ENCODE measurements around the gene CSTA. TPM values are rescaled to one million over a fixed set of nuclear protein-coding genes. Genes with fewer than 3 reads are reported as not detected.

CSTA gene
- total RNA-seq, 2 experiments from 2014 or later: 0.22 TPM; not detected in 1

DNA sequence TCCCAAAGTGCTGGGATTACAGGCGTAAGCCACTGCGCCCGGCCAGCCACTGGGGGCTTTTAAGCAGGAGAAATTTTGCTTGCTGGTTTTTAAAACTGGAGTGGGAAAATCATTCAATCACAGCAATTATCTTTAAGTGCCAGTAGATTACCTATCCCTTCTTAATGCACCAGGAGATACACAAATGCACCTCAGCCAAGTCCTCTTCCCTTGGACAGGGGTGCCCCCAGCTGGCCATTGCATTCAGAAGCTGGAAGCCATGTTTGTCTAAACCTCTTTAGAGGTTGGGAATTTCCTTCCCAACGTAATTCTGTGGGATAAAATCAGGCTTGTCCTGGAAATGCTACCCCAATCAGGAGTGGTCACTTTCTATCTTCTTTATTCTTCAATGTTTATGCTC is 31.4 kb downstream of the CSTA start:
- intact Hi-C loops (cut with micrococcal nuclease; ENCODE audit: unreplicated experiment): no loop called here
- BruUV-seq (replicated peaks): no TSS peak
- H3K4me2 ChIP-seq (ENCODE audit: low read length): no peak overlapping the region
- H3K27ac ChIP-seq (ENCODE audit: low read depth, low read length, poor library complexity, severe bottlenecking): no peak overlapping the region
- no peaks in the 10 kb centered on the region for H3K9me2 ChIP-seq (ENCODE audit: insufficient read depth, low read length)
- peak; percentile 11 for DNase-seq (ENCODE audit: low spot score)
- peaks cover 36% of the 10 kb centered on the region for H3K36me3 ChIP-seq (ENCODE audit: insufficient read depth, low read length)
- H3K9me3 ChIP-seq (ENCODE audit: low read length): no peaks in the 10 kb centered on the region
- no peak overlapping the region for H3K4me3 ChIP-seq (ENCODE audit: low read depth, low read length, poor library complexity, severe bottlenecking)
- ChIA-PET CTCF (ENCODE audit: unreplicated experiment) (no interaction called here), POLR2A (no interaction called here)
- no peak overlapping the region for H2AFZ ChIP-seq (ENCODE audit: low read length)
- H4K20me1 ChIP-seq (ENCODE audit: insufficient read depth, low read length): no peaks in the 10 kb centered on the region
- no peaks in the 10 kb centered on the region for H3K4me1 ChIP-seq (ENCODE audit: insufficient read depth, low read length, poor library complexity, severe bottlenecking)
- H3K79me2 ChIP-seq (ENCODE audit: insufficient read depth, low read depth, low read length): no peaks in the 10 kb centered on the region
- TF ChIP-seq EZH2phosphoT487 (IDR thresholded peaks at IDR 0.05; ENCODE audit: borderline replicate concordance, low read depth, low read length): no peak
- peak; percentile 60 for TF ChIP-seq CTCF (conservative IDR thresholded peaks at IDR 0.05; ENCODE audit: low read length)

DNA sequence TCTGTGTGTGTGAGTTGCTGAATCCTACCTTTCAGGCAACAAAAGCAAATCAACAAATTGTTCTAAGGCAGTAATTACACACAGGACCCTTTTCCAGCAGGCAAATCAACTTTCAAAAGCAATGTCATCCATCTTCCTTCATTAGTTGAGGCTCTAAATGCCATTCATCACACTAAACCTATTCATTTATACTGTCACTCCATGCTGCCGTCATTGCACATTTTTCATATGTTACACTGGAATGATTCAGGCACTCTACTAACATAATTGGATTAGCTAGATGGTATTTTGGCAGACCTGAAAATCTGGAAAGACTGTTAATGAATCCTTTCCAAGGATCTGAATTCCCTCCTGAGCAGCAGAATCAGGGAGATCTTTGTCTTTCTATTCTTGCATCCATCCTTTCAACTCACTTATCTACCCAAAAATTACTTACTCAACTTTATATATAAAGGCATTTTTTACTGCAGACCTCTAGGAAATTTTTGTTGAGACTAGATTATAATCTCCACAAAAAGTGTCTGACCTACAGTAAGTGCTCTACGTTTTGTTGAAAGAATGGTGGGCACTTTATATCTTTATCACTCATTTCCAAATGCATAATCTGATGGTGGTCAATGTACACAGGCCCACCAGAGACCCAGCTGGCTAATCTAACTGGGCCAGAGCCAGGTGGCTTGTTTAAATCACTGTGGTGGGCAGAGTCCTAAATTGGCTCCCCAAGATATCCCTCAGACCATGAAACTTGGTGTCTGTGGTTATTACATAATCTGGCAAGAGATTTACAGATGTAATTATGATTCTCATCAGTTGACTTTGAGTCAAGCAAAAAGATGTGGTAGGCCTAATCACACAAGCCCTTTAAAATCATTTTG is 33.0 kb downstream of the CSTA start:
- no peak overlapping the region for H3K4me2 ChIP-seq (ENCODE audit: low read length)
- no peaks in the 10 kb centered on the region for H3K79me2 ChIP-seq (ENCODE audit: insufficient read depth, low read depth, low read length)
- POLR2A ChIA-PET: interaction anchor here (1.0 to 1.4 kb wide), 2 partner anchors 7 to 26 kb away, joined by 3 to 4 read pairs; partner anchors contain the start of gene FAM162A
- H3K9me3 ChIP-seq (ENCODE audit: low read length): no peaks in the 10 kb centered on the region
- CTCF ChIA-PET (ENCODE audit: unreplicated experiment): interaction anchor here (0.5 kb wide), 1 partner anchor 36 kb away, joined by 3 read pairs; no protein-coding TSS in a partner anchor
- BruUV-seq (replicated peaks): no TSS peak
- H3K27ac ChIP-seq (ENCODE audit: low read depth, low read length, poor library complexity, severe bottlenecking): no peak overlapping the region
- no peak for TF ChIP-seq EZH2phosphoT487 (IDR thresholded peaks at IDR 0.05; ENCODE audit: borderline replicate concordance, low read depth, low read length)
- H3K9me2 ChIP-seq (ENCODE audit: insufficient read depth, low read length): no peaks in the 10 kb centered on the region
- H3K36me3 ChIP-seq (ENCODE audit: insufficient read depth, low read length): peaks cover 53% of the 10 kb centered on the region
- intact Hi-C loops (cut with micrococcal nuclease; ENCODE audit: unreplicated experiment): no loop called here
- no peak overlapping the region for H2AFZ ChIP-seq (ENCODE audit: low read length)
- H3K4me3 ChIP-seq (ENCODE audit: low read depth, low read length, poor library complexity, severe bottlenecking): no peak overlapping the region
- no peaks in the 10 kb centered on the region for H3K4me1 ChIP-seq (ENCODE audit: insufficient read depth, low read length, poor library complexity, severe bottlenecking)
- H4K20me1 ChIP-seq (ENCODE audit: insufficient read depth, low read length): no peaks in the 10 kb centered on the region
- DNase-seq (ENCODE audit: low spot score): no peak

DNA sequence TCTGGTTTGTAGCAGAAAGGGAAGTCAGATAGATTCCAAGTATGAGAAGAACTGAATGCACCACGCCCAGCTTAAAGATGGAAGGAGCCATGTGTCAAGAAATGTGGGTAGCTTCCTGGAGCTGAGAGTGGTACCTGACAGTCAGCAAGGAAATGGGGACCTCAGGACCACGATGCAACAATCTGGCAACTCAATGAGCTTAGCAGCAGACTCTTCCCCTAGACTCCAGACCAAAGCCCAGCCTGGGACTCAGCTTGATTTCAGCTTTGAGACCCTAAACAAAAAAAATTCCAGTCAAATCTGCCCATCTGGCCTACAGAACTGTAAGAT is 33.6 kb downstream of the CSTA start:
- H3K4me2 ChIP-seq (ENCODE audit: low read length): no peak overlapping the region
- no peaks in the 10 kb centered on the region for H3K79me2 ChIP-seq (ENCODE audit: insufficient read depth, low read depth, low read length)
- no peaks in the 10 kb centered on the region for H4K20me1 ChIP-seq (ENCODE audit: insufficient read depth, low read length)
- H3K4me3 ChIP-seq (ENCODE audit: low read depth, low read length, poor library complexity, severe bottlenecking): no peak overlapping the region
- H3K4me1 ChIP-seq (ENCODE audit: insufficient read depth, low read length, poor library complexity, severe bottlenecking): no peaks in the 10 kb centered on the region
- BruUV-seq (replicated peaks): no TSS peak
- no peak overlapping the region for H3K27ac ChIP-seq (ENCODE audit: low read depth, low read length, poor library complexity, severe bottlenecking)
- DNase-seq (ENCODE audit: low spot score): no peak
- no peaks in the 10 kb centered on the region for H3K9me3 ChIP-seq (ENCODE audit: low read length)
- TF ChIP-seq CTCF (conservative IDR thresholded peaks at IDR 0.05; ENCODE audit: low read length) (no peak), EZH2phosphoT487 (IDR thresholded peaks at IDR 0.05; ENCODE audit: borderline replicate concordance, low read depth, low read length) (no peak)
- no peaks in the 10 kb centered on the region for H3K9me2 ChIP-seq (ENCODE audit: insufficient read depth, low read length)
- POLR2A ChIA-PET: interaction anchor here (1.0 kb wide), 1 partner anchor 8 kb away, joined by 3 read pairs; no protein-coding TSS in a partner anchor
- CTCF ChIA-PET (ENCODE audit: unreplicated experiment): no interaction called here
- H2AFZ ChIP-seq (ENCODE audit: low read length): no peak overlapping the region
- H3K36me3 ChIP-seq (ENCODE audit: insufficient read depth, low read length): peaks cover 59% of the 10 kb centered on the region
- intact Hi-C loops (cut with micrococcal nuclease; ENCODE audit: unreplicated experiment): no loop called here

Data from OCI-LY7 (cell line).